ENCODE results near the gene FAM135A. TPM values are rescaled to one million over a fixed set of nuclear protein-coding genes. Genes with fewer than 3 reads are reported as not detected.

FAM135A gene
- total RNA-seq (ENCODE audit: low replicate concordance) = 6.0 and 7.5 TPM in 2 replicates

GRCh38 chr6:70413114-70413991 is at the start of gene FAM135A:
Gene FAM135A (plus strand): TSS chr6:70413508. CDS start chr6:70428343, 14,835 bp downstream.

DNA sequence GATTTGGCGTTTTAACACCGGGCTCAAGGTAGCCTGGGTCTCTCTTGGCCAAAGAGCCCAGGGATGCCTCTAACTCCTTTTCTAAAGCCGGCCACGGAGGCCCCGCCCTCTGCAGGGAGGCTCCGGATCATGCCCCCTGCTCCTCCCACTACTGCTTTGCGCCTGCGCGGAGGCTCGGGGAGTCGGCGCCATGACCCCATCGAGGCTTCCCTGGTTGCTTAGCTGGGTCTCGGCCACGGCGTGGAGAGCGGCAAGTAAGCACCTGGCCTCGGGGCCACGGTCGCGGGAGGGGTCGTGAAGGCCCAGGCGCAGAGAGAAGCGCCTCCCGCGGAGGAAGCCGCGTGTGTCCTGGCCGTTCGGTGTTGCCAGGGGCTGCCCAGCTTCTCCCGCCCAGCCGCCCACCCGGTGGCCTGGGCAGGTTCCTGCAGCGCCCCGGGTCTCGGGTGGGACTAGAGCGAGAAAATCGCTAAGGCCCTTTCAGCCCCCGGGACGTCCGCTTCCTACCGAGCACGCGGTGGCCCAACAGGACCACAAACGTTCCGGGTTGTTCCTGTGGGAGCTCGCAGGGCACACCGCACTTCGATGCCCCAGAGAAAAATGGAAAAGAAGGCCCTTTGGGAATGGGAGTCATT is 153.6 kb downstream of the FAM135A start, which contains the start of gene SDHAF4:
Gene SDHAF4, plus strand, starts transcription at position 180 of the 632 bp plus-strand sequence. Its CDS starts 11 bp downstream, at position 191.

Other genes with a start within 250 kb of the FAM135A start
- not detected in 2 replicates for gene COL9A1, start 110.4 kb upstream of the FAM135A start, total RNA-seq (ENCODE audit: low replicate concordance)
- 3.3 and 5.2 TPM in 2 replicates for gene SDHAF4, start 153.4 kb downstream of the FAM135A start, total RNA-seq (ENCODE audit: low replicate concordance)